HG03175 (cell line): ENCODE data around the gene GPR132.

ENCODE experiments used
- ATAC-seq: cut with Tn5 transposase; IDR thresholded peaks from one replicate; pipeline ENCODE4 v1.9.1; 2021; ENCODE audit warnings: mild to moderate bottlenecking, moderate library complexity; ENCODE audit not compliant: unreplicated experiment

Gene GPR132

DNA sequence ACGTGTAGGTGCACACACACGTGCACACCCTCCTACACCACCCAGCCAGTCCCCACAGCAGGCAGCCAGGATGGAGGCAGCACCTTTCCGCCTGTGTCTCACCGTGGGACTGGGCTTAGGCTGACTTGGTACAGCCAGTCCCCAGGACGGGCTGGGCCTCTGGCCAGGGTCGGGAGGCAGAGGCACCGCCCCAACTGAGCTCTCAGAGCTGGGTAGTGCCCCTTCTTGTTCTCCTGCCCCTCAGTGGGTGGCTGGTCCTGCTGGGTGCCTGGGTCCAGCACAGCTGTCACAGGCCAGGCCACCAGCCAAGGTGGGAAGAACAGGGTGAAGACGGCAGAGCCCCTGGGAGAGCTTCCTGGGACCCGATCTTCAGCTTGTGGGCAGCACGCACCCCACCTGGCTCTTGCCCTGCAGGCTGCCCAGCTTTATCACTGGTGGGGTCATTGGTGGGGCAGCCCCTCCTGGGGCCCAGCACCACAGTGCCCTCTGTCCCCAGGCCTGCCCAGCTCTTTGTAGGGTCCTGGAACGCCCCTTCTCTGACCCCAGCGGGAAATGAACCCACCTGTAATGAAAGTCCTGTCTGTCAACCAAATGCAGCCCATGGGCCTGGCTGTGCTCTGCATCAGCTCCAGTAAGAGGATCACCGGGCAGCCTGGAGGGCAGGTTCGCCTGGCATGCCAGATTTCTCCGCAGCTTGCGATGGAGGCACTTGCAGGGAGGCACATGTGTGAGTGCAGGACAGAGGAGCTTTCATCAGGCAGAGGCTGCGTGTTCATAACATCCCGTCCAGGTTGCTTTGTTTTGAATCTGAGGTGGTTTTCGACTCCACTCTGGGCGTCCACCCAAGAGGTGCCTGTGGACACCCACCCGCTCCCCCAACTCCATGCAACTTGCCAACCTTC lies 59.0 kb downstream of the GPR132 start:
- no peak for ATAC-seq

DNA sequence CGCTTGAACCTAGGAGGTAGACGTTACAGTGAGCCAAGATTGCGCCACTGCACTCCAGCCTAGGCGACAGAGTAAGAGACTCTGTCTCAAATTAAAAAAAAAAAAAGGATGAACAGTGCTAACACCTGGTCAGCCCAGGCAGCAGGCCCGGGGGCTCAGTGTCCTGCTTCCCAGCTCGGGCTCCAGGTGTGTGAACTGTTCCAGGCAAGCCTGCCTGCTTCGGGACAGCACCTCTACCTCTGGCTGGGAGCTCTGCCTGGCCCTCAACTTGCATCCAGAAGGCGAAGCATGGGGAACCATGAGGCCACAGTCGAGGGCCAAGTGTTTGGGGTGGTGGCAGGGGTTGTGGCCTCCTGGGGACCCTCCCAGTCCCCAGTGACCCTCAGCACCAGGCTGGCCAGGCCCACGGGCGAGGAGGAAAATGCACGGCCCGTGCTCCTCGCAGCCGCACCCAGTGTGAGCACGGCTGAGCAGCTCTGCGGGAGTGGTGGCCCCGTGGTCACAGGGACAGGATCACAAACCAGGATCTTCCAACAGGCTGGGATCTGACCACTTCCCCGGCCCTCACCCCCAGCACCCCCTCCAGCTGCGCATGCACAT lies 59.8 kb downstream of the GPR132 start:
- no peak for ATAC-seq
